ENCODE measurements around the gene RPL39.

The RPL39 gene

GRCh38 chrX:119758731-119759247, 32.6 kb downstream of the RPL39 start:
- TF ChIP-seq POLR2A (IDR thresholded peaks at IDR 0.05; ENCODE audit: extremely low read depth, insufficient read length) (no peak), MYC (IDR thresholded peaks at IDR 0.05; ENCODE audit: low read depth, low read length) (no peak), MAX (IDR thresholded peaks at IDR 0.05; ENCODE audit: low read depth, low read length) (no peak), CTCF (IDR thresholded peaks at IDR 0.05; ENCODE audit: low read depth, low read length) (no peak)
- peak; percentile 76 for DNase-seq (ENCODE audit: low read depth)
- H3K4me3 ChIP-seq (ENCODE audit: low read depth, low read length): peak overlapping the region; percentile 56

GRCh38 chrX:119757979-119758730, 33.3 kb downstream of the RPL39 start, which contains the start of gene SOWAHD:
Gene SOWAHD (plus strand): TSS chrX:119758588. CDS start chrX:119758668, 80 bp downstream.
- H3K4me3 ChIP-seq (ENCODE audit: low read depth, low read length): peak within 1 kb of the TSS; percentile 56
- DNase-seq (ENCODE audit: low read depth): peak; percentile 78
- TF ChIP-seq CTCF (IDR thresholded peaks at IDR 0.05; ENCODE audit: low read depth, low read length) (no peak), MAX (IDR thresholded peaks at IDR 0.05; ENCODE audit: low read depth, low read length) (no peak), MYC (IDR thresholded peaks at IDR 0.05; ENCODE audit: low read depth, low read length) (no peak), POLR2A (IDR thresholded peaks at IDR 0.05; ENCODE audit: extremely low read depth, insufficient read length) (no peak)

GRCh38 chrX:119757646-119757978, 33.8 kb downstream of the RPL39 start:
- TF ChIP-seq CTCF (IDR thresholded peaks at IDR 0.05; ENCODE audit: low read depth, low read length) (no peak), MAX (IDR thresholded peaks at IDR 0.05; ENCODE audit: low read depth, low read length) (no peak), MYC (IDR thresholded peaks at IDR 0.05; ENCODE audit: low read depth, low read length) (no peak), POLR2A (IDR thresholded peaks at IDR 0.05; ENCODE audit: extremely low read depth, insufficient read length) (no peak)
- DNase-seq (ENCODE audit: low read depth): no peak
- no peak overlapping the region for H3K4me3 ChIP-seq (ENCODE audit: low read depth, low read length)

GRCh38 chrX:119756926-119757635, 34.3 kb downstream of the RPL39 start:
- H3K4me3 ChIP-seq (ENCODE audit: low read depth, low read length): no peak overlapping the region
- TF ChIP-seq MAX (IDR thresholded peaks at IDR 0.05; ENCODE audit: low read depth, low read length) (no peak), POLR2A (IDR thresholded peaks at IDR 0.05; ENCODE audit: extremely low read depth, insufficient read length) (no peak), MYC (IDR thresholded peaks at IDR 0.05; ENCODE audit: low read depth, low read length) (no peak), CTCF (IDR thresholded peaks at IDR 0.05; ENCODE audit: low read depth, low read length) (no peak)
- peak; percentile 29 for DNase-seq (ENCODE audit: low read depth)

- TF ChIP-seq MAX (IDR thresholded peaks at IDR 0.05; ENCODE audit: low read depth, low read length) (peak; percentile 80), POLR2A (IDR thresholded peaks at IDR 0.05; ENCODE audit: extremely low read depth, insufficient read length) (no peak), CTCF (IDR thresholded peaks at IDR 0.05; ENCODE audit: low read depth, low read length) (no peak), MYC (IDR thresholded peaks at IDR 0.05; ENCODE audit: low read depth, low read length) (peak; percentile 79)
- H3K4me3 ChIP-seq (ENCODE audit: low read depth, low read length): peak overlapping the region; percentile 19
Measured at GRCh38 chrX:119755981-119756533, 35.4 kb downstream of the RPL39 start.

More at GRCh38 chrX:119755981-119756533, 35.4 kb downstream of the RPL39 start:
- peak; percentile 80 for DNase-seq (ENCODE audit: low read depth)

Data from NB4 (cell line).